Measurements from ENCODE around the gene MLH1. TPM values are rescaled to one million over a fixed set of nuclear protein-coding genes. Genes with fewer than 3 reads are reported as not detected.

MLH1 gene
- total RNA-seq, 1 experiment from 2014 or later: 65.0 TPM

DNA sequence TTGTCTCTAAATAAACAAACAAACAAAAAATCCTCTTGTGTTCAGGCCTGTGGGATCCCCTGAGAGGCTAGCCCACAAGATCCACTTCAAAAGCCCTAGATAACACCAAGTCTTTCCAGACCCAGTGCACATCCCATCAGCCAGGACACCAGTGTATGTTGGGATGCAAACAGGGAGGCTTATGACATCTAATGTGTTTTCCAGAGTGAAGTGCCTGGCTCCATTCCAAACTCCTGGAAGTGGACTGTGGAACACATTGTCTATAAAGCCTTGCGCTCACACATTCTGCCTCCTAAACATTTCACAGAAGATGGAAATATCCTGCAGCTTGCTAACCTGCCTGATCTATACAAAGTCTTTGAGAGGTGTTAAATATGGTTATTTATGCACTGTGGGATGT, 57.0 kb downstream of the MLH1 start:
- Mint-ChIP-seq H3K9me3 (ENCODE audit: unreplicated experiment) (no peaks in the 10 kb centered on the region), H3K36me3 (ENCODE audit: insufficient read depth, unreplicated experiment) (peaks cover 86% of the 10 kb centered on the region), H3K27ac (ENCODE audit: low read depth, unreplicated experiment) (no peak overlapping the region), H3K4me3 (ENCODE audit: unreplicated experiment) (no peak overlapping the region), H3K27me3 (ENCODE audit: insufficient read depth, unreplicated experiment) (no peaks in the 10 kb centered on the region), H3K4me1 (ENCODE audit: insufficient read depth, unreplicated experiment) (no peaks in the 10 kb centered on the region)
- ChIA-PET POLR2A (no interaction called here), CTCF (interaction anchor here (0.5 kb wide), 1 partner anchor 37 kb away, joined by 4 read pairs; no protein-coding TSS in a partner anchor)
- no peak for DNase-seq (ENCODE audit: unreplicated experiment)
- intact Hi-C loops (cut with micrococcal nuclease): no loop called here
- TF ChIP-seq CTCF (IDR thresholded peaks at IDR 0.05; ENCODE audit: unreplicated experiment): no peak
- no TSS peak for BruUV-seq (replicated peaks)

GRCh38 chr3:37052860-37053259, 59.5 kb downstream of the MLH1 start:
- H3K36me3 Mint-ChIP-seq (ENCODE audit: insufficient read depth, unreplicated experiment): peaks cover 88% of the 10 kb centered on the region

DNA sequence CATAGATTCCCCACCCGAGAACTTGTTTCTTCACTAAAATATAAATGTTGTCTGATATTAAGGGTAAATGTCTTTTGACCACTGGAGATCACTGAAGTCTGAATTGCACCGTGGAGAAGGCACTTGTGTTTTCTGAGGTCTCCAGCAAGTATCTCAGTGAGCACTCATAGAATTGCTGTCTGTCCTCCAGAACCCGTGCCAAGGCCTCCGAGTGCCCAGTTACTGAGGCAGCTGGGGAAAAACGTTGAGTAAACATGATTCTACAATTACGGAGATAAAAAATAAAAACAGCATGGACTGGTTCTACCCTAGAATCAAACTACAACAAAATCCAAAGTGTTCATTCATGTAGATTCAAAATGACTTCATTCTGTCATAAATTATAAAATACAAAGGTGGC, 60.0 kb downstream of the MLH1 start:
- no peak for DNase-seq (ENCODE audit: unreplicated experiment)
- Mint-ChIP-seq H3K27me3 (ENCODE audit: insufficient read depth, unreplicated experiment) (no peaks in the 10 kb centered on the region), H3K9me3 (ENCODE audit: unreplicated experiment) (no peaks in the 10 kb centered on the region), H3K36me3 (ENCODE audit: insufficient read depth, unreplicated experiment) (peaks cover 88% of the 10 kb centered on the region), H3K4me3 (ENCODE audit: unreplicated experiment) (no peak overlapping the region), H3K4me1 (ENCODE audit: insufficient read depth, unreplicated experiment) (no peaks in the 10 kb centered on the region), H3K27ac (ENCODE audit: low read depth, unreplicated experiment) (no peak overlapping the region)
- ChIA-PET POLR2A (interaction anchor here (0.6 kb wide), 1 partner anchor 12 kb away, joined by 3 read pairs; no protein-coding TSS in a partner anchor), CTCF (interaction anchor here (0.6 kb wide), 1 partner anchor 164 kb away, joined by 4 read pairs; no protein-coding TSS in a partner anchor)
- BruUV-seq (replicated peaks): TSS peak; percentile 82
- intact Hi-C loops (cut with micrococcal nuclease): no loop called here
- no peak for TF ChIP-seq CTCF (IDR thresholded peaks at IDR 0.05; ENCODE audit: unreplicated experiment)

More at GRCh38 chr3:37052860-37053259, 59.5 kb downstream of the MLH1 start:
- no TSS peak for BruUV-seq (replicated peaks)
- intact Hi-C loops (cut with micrococcal nuclease): no loop called here
- no peak overlapping the region for H3K4me3 Mint-ChIP-seq (ENCODE audit: unreplicated experiment)
- TF ChIP-seq CTCF (IDR thresholded peaks at IDR 0.05; ENCODE audit: unreplicated experiment): no peak
- DNase-seq (ENCODE audit: unreplicated experiment): no peak
- H3K27ac Mint-ChIP-seq (ENCODE audit: low read depth, unreplicated experiment): no peak overlapping the region
- CTCF ChIA-PET: interaction anchor here (0.6 kb wide), 1 partner anchor 165 kb away, joined by 4 read pairs; no protein-coding TSS in a partner anchor
- no peaks in the 10 kb centered on the region for H3K4me1 Mint-ChIP-seq (ENCODE audit: insufficient read depth, unreplicated experiment)
- no peaks in the 10 kb centered on the region for H3K9me3 Mint-ChIP-seq (ENCODE audit: unreplicated experiment)
- POLR2A ChIA-PET: interaction anchor here (0.6 kb wide), 1 partner anchor 11 kb away, joined by 3 read pairs; no protein-coding TSS in a partner anchor
- H3K27me3 Mint-ChIP-seq (ENCODE audit: insufficient read depth, unreplicated experiment): no peaks in the 10 kb centered on the region

DNA sequence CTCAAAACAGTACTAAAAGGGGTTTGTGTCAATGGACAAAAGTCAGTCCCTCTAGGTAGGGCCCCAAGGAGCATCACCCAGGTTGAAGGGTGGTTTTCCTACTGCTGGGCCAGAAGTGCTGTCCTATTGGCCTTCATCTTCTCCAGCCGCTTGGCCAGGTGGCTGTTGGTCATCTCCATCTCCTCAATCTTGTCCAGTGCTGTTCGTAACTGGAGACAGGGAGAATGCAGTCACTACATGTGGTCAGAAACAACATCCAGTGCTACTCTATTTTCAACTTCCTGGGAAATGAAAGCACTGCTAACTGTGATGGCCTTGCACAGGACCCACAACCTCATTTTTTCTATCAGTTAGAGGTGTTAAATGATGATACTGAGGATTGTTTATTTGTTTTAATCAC, 60.4 kb downstream of the MLH1 start:
- BruUV-seq (replicated peaks): no TSS peak
- intact Hi-C loops (cut with micrococcal nuclease): no loop called here
- Mint-ChIP-seq H3K27ac (ENCODE audit: low read depth, unreplicated experiment) (peak overlapping the region; percentile 49), H3K9me3 (ENCODE audit: unreplicated experiment) (no peaks in the 10 kb centered on the region), H3K4me3 (ENCODE audit: unreplicated experiment) (no peak overlapping the region), H3K27me3 (ENCODE audit: insufficient read depth, unreplicated experiment) (no peaks in the 10 kb centered on the region), H3K4me1 (ENCODE audit: insufficient read depth, unreplicated experiment) (no peaks in the 10 kb centered on the region), H3K36me3 (ENCODE audit: insufficient read depth, unreplicated experiment) (peaks cover 88% of the 10 kb centered on the region)
- no peak for TF ChIP-seq CTCF (IDR thresholded peaks at IDR 0.05; ENCODE audit: unreplicated experiment)
- POLR2A ChIA-PET: interaction anchor here (1.3 kb wide), 1 partner anchor 28 kb away, joined by 5 read pairs; no protein-coding TSS in a partner anchor
- CTCF ChIA-PET: no interaction called here
- DNase-seq (ENCODE audit: unreplicated experiment): no peak
